MG63 (cell line): ENCODE results near the gene ZNF609. TPM values are rescaled to one million over a fixed set of nuclear protein-coding genes. Genes with fewer than 3 reads are reported as not detected.
A peak's percentile ranks its signal among the peaks of the same experiment; 100 is the strongest.

ENCODE experiments used
- DNase-seq: peaks from one replicate; pipeline ENCODE4 v3.0.0-alpha.2; 2020
- H3K27me3 ChIP-seq: fragments of 250-450 bp; sonication (Bioruptor Pico); 2 replicates; pipeline ENCODE4 v1.5.1; 2020; ENCODE audit warnings: mild to moderate bottlenecking, moderate library complexity
- H3K36me3 ChIP-seq: fragments of 250-450 bp; sonication (Bioruptor Pico); 2 replicates; pipeline ENCODE4 v1.5.1; 2020; ENCODE audit warnings: mild to moderate bottlenecking, moderate library complexity
- H3K4me3 ChIP-seq: fragments of 250-450 bp; sonication (Bioruptor Pico); 2 replicates; pipeline ENCODE4 v1.5.1; 2020; ENCODE audit warnings: mild to moderate bottlenecking, moderate library complexity
- H3K9me3 ChIP-seq: fragments of 250-450 bp; sonication (Bioruptor Pico); 2 replicates; pipeline ENCODE4 v1.5.1; 2020; ENCODE audit warnings: mild to moderate bottlenecking, moderate library complexity
- total RNA-seq: library from RNA; depleted of rRNA; stranded (reverse); fragments of >200 nt; shearing (Covaris generic); gene quantifications from 2 replicates; pipeline ENCODE4 v1.2.3, GENCODE V29; 2014; ENCODE audit warnings: low replicate concordance; rRNA removed

The ZNF609 gene
- total RNA-seq, 1 experiment from 2014 or later, result 7.1 TPM

DNA sequence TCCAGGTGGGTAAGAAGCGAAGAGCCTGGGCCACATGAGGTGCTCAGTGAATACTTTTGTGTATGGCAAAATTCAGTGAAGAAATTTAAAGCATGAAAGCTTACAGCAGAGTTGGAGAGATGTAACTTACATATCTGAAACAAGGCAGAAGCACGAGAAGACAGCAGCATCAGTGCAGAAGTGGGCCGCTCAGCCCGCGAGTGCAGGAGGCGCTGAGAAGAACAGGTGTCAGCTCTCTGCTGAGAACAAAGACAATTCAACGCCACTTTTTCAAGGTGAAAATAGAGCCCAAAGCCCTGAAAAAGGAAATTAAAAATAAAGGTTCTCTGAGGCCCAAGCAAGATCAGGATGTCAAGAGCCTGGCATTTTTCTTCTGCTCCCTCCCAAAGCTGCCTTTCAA lies 256.8 kb downstream of the ZNF609 start:
- Histone ChIP-seq H3K27me3 (no peaks in the 10 kb centered on the region), H3K4me3 (no peak overlapping the region), H3K36me3 (no peaks in the 10 kb centered on the region), H3K9me3 (no peaks in the 10 kb centered on the region)
- DNase-seq, result no peak

DNA sequence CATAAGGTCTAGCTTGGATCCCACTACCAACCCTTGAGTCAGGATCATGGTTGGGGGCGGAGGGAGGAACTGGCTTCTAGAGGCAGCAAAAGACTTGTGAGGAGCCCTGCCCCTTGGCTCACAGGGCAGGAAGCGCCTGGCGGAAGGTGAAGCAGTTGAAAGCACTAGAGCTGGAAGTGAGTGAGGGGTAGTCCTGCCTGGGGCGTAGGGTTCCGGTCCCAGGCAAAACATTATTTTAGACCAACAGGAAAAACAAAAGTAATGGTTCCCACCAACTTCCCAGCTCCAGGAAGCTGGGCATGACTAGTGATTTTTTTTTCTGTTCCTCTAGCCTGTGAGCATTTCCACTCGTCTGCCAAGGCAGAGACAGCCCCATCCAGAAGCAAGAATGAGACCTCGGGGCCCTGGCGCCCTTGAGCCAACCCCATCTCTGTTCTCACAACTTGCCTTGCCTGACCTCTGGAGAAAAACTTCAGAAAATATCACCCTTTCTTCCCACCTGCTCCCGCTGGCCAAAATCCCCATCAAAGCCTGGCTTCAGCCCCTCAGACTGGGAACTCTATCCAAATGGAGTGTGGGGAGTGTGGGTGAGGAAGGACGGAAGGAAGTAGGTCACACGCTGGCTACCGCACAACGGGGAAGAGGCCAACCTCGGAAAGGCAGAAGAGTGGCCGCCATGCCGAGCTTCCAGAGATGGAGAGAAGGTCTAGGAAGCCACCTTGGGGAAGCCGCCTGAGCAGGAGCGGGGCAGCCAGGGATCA lies 257.5 kb downstream of the ZNF609 start:
- Histone ChIP-seq H3K9me3 (no peaks in the 10 kb centered on the region), H3K36me3 (no peaks in the 10 kb centered on the region), H3K4me3 (no peak overlapping the region), H3K27me3 (no peaks in the 10 kb centered on the region)
- DNase-seq, result no peak

DNA sequence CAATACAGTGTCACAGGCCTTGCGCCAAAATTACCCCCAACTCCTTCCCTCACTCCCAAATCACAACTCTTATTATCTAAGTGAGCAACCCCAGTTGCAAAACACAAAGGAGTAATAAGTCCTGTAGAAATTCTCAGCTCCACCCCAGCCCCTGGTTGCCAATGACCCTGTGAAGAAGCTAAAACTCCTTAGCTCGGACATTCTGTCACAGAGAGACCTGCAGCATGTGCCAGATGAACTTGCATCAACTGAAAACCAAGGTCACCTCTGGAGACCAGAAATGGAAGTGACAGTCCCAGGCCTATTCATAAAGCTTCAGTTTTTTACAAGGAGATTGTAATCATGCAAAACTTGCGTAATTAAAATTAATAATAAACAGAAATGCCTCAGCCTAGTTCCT lies 259.8 kb downstream of the ZNF609 start:
- H3K4me3 ChIP-seq, result no peak overlapping the region
- no peak for DNase-seq
- no peaks in the 10 kb centered on the region for H3K36me3 ChIP-seq
- no peaks in the 10 kb centered on the region for H3K27me3 ChIP-seq
- H3K9me3 ChIP-seq, result no peaks in the 10 kb centered on the region

DNA sequence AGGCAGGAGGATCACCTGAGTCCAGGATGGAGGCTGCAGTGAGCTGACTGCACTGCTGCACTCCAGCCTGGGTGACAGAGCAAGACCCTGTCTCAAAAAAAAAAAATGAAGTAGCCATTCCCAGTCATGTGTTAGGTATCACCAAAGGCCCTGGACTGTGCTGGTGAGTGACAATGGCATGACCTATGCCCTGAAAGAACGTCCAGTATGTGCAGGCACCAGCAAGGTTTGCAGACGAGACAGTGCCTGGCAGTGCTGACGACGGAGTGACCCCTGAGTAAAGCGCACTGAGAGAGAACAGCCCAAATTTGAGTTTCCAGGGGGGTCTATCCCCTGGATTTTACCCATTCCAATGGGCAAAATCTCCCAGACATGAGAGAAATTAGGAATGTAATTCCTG lies 269.8 kb downstream of the ZNF609 start:
- Histone ChIP-seq H3K4me3 (no peak overlapping the region), H3K9me3 (no peaks in the 10 kb centered on the region), H3K27me3 (no peaks in the 10 kb centered on the region), H3K36me3 (no peaks in the 10 kb centered on the region)
- DNase-seq, result no peak

DNA sequence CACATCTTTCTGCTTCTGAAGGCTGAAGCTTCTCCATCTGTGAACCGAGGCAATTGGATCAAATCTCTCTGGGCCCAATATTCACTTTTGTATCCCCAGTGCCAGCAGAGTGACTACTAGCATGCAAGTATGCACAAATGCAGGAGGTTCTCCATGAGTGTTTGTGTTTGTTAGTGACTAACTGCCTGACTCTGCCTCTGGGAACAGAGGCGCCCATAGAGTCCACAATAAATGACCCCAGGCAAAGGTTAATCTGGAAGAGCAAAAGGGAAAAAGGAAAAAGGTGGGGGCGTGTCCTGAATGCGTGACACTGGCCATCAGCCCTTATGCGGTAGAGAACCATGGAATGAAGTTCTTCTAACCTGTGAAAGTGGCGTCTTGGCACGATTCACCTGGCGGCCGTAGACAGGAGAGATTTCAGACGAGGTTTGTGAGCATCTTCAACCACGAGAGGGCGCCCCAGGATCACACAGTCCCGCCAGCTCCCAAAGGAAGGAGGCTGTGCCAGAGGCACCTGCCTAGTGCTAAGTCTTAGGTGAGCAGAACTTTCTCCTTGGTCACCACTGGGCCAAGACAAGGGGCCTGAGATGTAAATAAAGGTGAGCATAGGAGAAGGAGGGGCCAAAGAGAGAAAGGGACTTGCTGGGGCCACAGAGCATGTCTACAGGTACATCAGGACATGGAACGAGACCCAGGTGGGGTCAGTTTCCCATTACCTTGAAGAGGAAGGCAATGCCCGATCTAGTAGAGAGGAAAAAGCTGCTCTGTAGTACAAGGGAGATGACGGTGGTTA lies 270.8 kb downstream of the ZNF609 start:
- H3K4me3 ChIP-seq, result no peak overlapping the region
- H3K36me3 ChIP-seq, result no peaks in the 10 kb centered on the region
- peak; percentile 72 for DNase-seq
- H3K27me3 ChIP-seq, result no peaks in the 10 kb centered on the region
- no peaks in the 10 kb centered on the region for H3K9me3 ChIP-seq

DNA sequence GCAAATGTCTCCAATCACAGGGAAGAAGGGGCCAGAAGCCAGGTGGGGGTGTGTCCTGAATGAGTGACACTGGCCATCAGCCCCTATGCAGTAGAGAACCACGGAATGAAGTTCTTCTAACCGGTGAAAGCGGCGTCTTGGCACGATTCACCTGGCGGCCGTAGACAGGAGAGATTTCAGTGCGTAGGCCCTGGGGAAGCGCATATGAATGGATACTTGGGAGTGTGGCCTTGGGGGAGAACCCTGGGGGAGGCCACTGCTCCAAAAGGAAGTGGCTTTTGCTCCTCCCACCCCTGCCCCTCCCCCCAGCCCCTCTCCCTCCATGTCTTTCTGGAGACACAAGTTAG lies 271.4 kb downstream of the ZNF609 start:
- DNase-seq, result no peak
- Histone ChIP-seq H3K36me3 (no peaks in the 10 kb centered on the region), H3K4me3 (no peak overlapping the region), H3K27me3 (no peaks in the 10 kb centered on the region), H3K9me3 (no peaks in the 10 kb centered on the region)

DNA sequence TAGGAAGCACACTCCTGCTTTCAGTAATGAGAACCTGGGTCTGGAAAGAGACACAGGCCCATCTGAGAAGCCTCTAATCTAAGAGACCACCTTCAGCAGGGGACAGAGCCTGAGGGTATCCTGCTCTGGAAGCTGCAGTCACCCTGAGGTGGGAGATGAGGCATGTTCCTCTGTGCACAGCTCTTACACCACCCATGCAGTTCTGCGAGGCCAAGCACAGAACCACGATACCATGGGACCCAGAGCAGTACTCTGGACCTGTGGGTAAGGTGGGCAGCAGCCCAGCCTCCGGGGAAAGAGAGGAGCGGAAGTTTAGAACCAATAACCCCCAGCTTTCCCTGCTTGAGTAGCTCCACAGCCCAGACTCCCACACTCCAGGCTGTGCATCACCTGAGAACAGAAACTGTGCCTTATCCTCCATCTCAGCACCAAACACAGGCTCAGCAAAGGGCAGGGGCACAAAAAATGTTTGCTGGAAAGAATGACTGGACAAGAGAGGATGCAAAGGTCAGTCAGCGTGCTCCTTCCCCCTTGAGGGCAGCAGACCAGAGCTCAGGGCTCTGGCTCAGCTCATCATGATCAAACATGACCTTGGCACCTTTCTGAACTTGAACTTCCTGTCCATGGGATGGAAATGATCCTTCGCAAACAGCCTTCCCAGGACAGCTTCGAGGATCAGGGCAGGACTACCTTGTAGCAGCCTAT lies 271.9 kb downstream of the ZNF609 start:
- Histone ChIP-seq H3K4me3 (no peak overlapping the region), H3K27me3 (no peaks in the 10 kb centered on the region), H3K36me3 (no peaks in the 10 kb centered on the region), H3K9me3 (no peaks in the 10 kb centered on the region)
- DNase-seq, result no peak

Other genes starting within 250 kb of the ZNF609 start
- gene CSNK1G1, start 104.4 kb upstream of the ZNF609 start, total RNA-seq, result 11.2 and 12.7 TPM in 2 replicates
- gene PCLAF, start 79.1 kb upstream of the ZNF609 start, total RNA-seq, result 201 and 243 TPM in 2 replicates
- gene TRIP4, start 72.7 kb upstream of the ZNF609 start, total RNA-seq, result 17.9 and 62.3 TPM in 2 replicates